ENCODE data around the gene PRPF6.

DNA sequence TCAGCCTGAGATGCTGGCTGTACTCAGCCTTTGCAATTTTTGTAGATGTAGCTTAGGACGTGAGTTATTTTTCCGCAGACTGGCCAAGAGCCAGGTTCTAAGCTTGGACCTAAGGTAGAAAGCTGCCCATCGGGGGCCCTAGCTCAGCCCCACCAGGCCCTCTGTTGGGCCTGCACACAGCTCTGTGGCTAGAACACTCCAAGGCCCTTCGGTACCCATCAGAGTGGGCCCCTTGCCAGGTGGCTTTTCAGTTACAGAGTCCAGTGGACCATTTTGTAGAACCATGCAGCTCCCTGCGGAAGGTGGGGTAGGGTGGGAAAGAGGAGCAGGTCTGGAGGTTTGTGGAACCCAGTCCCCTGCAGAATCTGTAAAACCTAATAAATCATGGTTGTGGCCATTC lies 47.3 kb upstream of the PRPF6 start:
- TF ChIP-seq POLR2AphosphoS5 (IDR thresholded peaks at IDR 0.05; ENCODE audit: low read depth, low read length) (no peak), POLR2A (IDR thresholded peaks at IDR 0.05; ENCODE audit: low read depth, low read length) (no peak)
